Esophagus muscularis mucosa (tissue), 4 donors: ENCODE measurements around the gene CS.

ENCODE experiments used
- EP300 ChIP-seq: sonication (generic); formaldehyde crosslinking; IDR thresholded peaks from one replicate; pipeline ENCODE4 v1.6.1; 2017; ENCODE audit warnings: antibody characterized with exemption
- POLR2A ChIP-seq: fragments of 450-650 bp; IDR thresholded peaks from one replicate; pipeline ENCODE4 v1.6.1; 2017; ENCODE audit warnings: antibody characterized with exemption, moderate library complexity, mild to moderate bottlenecking, low read depth
- POLR2AphosphoS5 ChIP-seq, 2 donors: sonication (generic); formaldehyde crosslinking; IDR thresholded peaks; one replicate each; pipeline ENCODE4 v1.6.1; 2017; ENCODE audit warnings: antibody characterized with exemption in 2 of 2
- TF ChIP-seq, protein P1 (sequence below), 3 experiments: fragments of 200-600 bp in 2 of 3; fragments of 450-650 bp in 1 of 3; sonication (generic) in 2 of 3; IDR thresholded peaks; one replicate each; pipeline ENCODE4 v1.5.1; 2017 to 2019; ENCODE audit warnings: antibody characterized with exemption in 3 of 3, mild to moderate bottlenecking in 2 of 3, moderate library complexity in 1 of 3

DNA sequence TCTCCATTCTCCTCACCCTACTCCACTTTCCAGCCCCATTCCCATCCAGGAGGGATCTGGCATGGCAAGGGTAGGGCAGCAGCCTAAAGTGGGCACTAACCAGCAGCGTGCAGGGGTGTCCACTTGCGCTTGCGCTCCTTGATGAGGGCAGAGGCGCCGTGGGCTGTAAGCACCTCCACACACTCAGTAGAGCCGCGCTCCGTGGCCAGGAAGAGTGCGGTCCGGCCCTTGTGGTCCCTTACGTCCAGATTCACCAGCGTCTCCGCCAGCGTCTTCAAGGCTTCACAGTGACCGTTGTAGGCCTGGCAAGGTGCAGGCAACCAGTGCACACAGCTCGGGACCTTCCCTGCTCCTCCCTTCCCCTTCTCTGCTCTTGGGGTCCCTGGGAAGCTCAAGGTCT is 52.2 kb downstream of the CS start:
- TF ChIP-seq, protein P1, sequence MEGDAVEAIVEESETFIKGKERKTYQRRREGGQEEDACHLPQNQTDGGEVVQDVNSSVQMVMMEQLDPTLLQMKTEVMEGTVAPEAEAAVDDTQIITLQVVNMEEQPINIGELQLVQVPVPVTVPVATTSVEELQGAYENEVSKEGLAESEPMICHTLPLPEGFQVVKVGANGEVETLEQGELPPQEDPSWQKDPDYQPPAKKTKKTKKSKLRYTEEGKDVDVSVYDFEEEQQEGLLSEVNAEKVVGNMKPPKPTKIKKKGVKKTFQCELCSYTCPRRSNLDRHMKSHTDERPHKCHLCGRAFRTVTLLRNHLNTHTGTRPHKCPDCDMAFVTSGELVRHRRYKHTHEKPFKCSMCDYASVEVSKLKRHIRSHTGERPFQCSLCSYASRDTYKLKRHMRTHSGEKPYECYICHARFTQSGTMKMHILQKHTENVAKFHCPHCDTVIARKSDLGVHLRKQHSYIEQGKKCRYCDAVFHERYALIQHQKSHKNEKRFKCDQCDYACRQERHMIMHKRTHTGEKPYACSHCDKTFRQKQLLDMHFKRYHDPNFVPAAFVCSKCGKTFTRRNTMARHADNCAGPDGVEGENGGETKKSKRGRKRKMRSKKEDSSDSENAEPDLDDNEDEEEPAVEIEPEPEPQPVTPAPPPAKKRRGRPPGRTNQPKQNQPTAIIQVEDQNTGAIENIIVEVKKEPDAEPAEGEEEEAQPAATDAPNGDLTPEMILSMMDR (IDR thresholded peaks at IDR 0.05): no peak
- TF ChIP-seq POLR2AphosphoS5 (IDR thresholded peaks at IDR 0.05): no peak
- no peak for TF ChIP-seq EP300
- TF ChIP-seq POLR2A: no peak
